H9 (cell line): Measurements from ENCODE around the gene PALD1. TPM values are rescaled to one million over a fixed set of nuclear protein-coding genes. Genes with fewer than 3 reads are reported as not detected.
"Not testable (repeated sequence)": the region's sequence is repeated elsewhere in the genome, so short reads cannot be mapped to it uniquely, and the experiment has no call there.

Experiments used
- DNase-seq: peaks from one replicate; pipeline ENCODE4 v3.0.0-alpha.2; 2017
- H2AFZ ChIP-seq: one replicate; pipeline ENCODE4 v1.6.1; 2013; ENCODE audit warnings: mild to moderate bottlenecking, low read length, control low read depth, moderate library complexity
- H2AK5ac ChIP-seq: 2 replicates; pipeline ENCODE4 v1.6.1; 2013; ENCODE audit warnings: low read length, control low read depth, mixed read lengths; ENCODE audit not compliant: insufficient read length
- H2BK120ac ChIP-seq: one replicate; pipeline ENCODE4 v1.6.1; 2013; ENCODE audit warnings: low read depth, mild to moderate bottlenecking, low read length, control low read depth, inconsistent platforms; ENCODE audit not compliant: poor library complexity, severe bottlenecking
- H2BK12ac ChIP-seq: 2 replicates; pipeline ENCODE4 v1.6.1; 2013; ENCODE audit warnings: low read length, control low read depth, mixed read lengths, low read depth; ENCODE audit not compliant: insufficient read length
- H2BK15ac ChIP-seq: 2 replicates; pipeline ENCODE4 v1.6.1; 2013; ENCODE audit warnings: low read depth, low read length, control low read depth
- H2BK20ac ChIP-seq: one replicate; pipeline ENCODE4 v1.6.1; 2013; ENCODE audit warnings: low read depth, mild to moderate bottlenecking, low read length, control low read depth, inconsistent platforms; ENCODE audit not compliant: poor library complexity, severe bottlenecking
- H2BK5ac ChIP-seq: 2 replicates; pipeline ENCODE4 v1.6.1; 2013; ENCODE audit warnings: low read length, control low read depth, mixed read lengths; ENCODE audit not compliant: insufficient read length
- H3K14ac ChIP-seq: 2 replicates; pipeline ENCODE4 v1.6.1; 2013; ENCODE audit warnings: low read length, control low read depth; ENCODE audit not compliant: insufficient read depth
- H3K18ac ChIP-seq: 2 replicates; pipeline ENCODE4 v1.6.1; 2013; ENCODE audit warnings: low read depth, mild to moderate bottlenecking, mixed read lengths, low read length, control low read depth; ENCODE audit not compliant: insufficient read length
- H3K23ac ChIP-seq: 2 replicates; pipeline ENCODE4 v1.6.1; 2013; ENCODE audit warnings: low read length, control low read depth, mixed read lengths, low read depth; ENCODE audit not compliant: insufficient read length
- H3K23me2 ChIP-seq: 2 replicates; pipeline ENCODE4 v1.6.1; 2013; ENCODE audit warnings: low read depth, mild to moderate bottlenecking, mixed read lengths, low read length, control low read depth; ENCODE audit not compliant: insufficient read length, poor library complexity, severe bottlenecking
- H3K27ac ChIP-seq: 2 replicates; pipeline ENCODE4 v1.5.1; 2013; ENCODE audit warnings: low read length, control low read depth, mixed read lengths, low read depth; ENCODE audit not compliant: insufficient read length
- H3K27me3 ChIP-seq: 2 replicates; pipeline ENCODE4 v1.6.1; 2013; ENCODE audit warnings: low read length, control low read depth, inconsistent platforms; ENCODE audit not compliant: insufficient read depth
- H3K4ac ChIP-seq: 2 replicates; pipeline ENCODE4 v1.6.1; 2013; ENCODE audit warnings: low read depth, mild to moderate bottlenecking, control low read depth, inconsistent platforms, low read length, moderate library complexity
- H3K4me1 ChIP-seq: 2 replicates; pipeline ENCODE4 v1.6.1; 2013; ENCODE audit warnings: low read length, control low read depth, inconsistent platforms; ENCODE audit not compliant: insufficient read depth
- H3K4me2 ChIP-seq: 2 replicates; pipeline ENCODE4 v1.6.1; 2013; ENCODE audit warnings: low read length, control low read depth, mixed read lengths; ENCODE audit not compliant: insufficient read length, insufficient read depth
- H3K56ac ChIP-seq: 2 replicates; pipeline ENCODE4 v1.6.1; 2013; ENCODE audit warnings: low read depth, mild to moderate bottlenecking, mixed read lengths, low read length, control low read depth; ENCODE audit not compliant: insufficient read length
- H3K79me1 ChIP-seq: 2 replicates; pipeline ENCODE4 v1.6.1; 2013; ENCODE audit warnings: low read depth, mild to moderate bottlenecking, moderate library complexity, low read length, control low read depth, inconsistent platforms; ENCODE audit not compliant: insufficient read depth, poor library complexity, severe bottlenecking
- H3K79me2 ChIP-seq: 2 replicates; pipeline ENCODE4 v1.6.1; 2013; ENCODE audit warnings: low read length, control low read depth, inconsistent platforms; ENCODE audit not compliant: insufficient read depth
- H3K9ac ChIP-seq: 2 replicates; pipeline ENCODE4 v1.6.1; 2013; ENCODE audit warnings: low read length, control low read depth, mixed read lengths; ENCODE audit not compliant: insufficient read length; ENCODE audit errors: extremely low read depth
- H3K9me3 ChIP-seq: one replicate; pipeline ENCODE4 v1.6.1; 2013; ENCODE audit warnings: low read depth, low read length, inconsistent platforms; ENCODE audit not compliant: control insufficient read depth
- H3T11ph ChIP-seq: one replicate; pipeline ENCODE4 v1.6.1; 2013; ENCODE audit warnings: mild to moderate bottlenecking, low read length, control low read depth, inconsistent platforms
- H4K20me1 ChIP-seq: one replicate; pipeline ENCODE4 v1.6.1; 2013; ENCODE audit not compliant: control insufficient read depth, insufficient read length, insufficient read depth
- H4K5ac ChIP-seq: 2 replicates; pipeline ENCODE4 v1.6.1; 2013; ENCODE audit warnings: low read depth, mild to moderate bottlenecking, mixed read lengths, low read length, control low read depth; ENCODE audit not compliant: insufficient read length
- H4K8ac ChIP-seq: replicated peaks from 2 replicates; pipeline ENCODE4 v1.6.1; 2013; ENCODE audit warnings: low read length, control low read depth, mixed read lengths, low read depth; ENCODE audit not compliant: insufficient read length
- H4K91ac ChIP-seq: 2 replicates; pipeline ENCODE4 v1.6.1; 2013; ENCODE audit warnings: low read depth, mild to moderate bottlenecking, moderate library complexity, mixed read lengths, low read length, control low read depth; ENCODE audit not compliant: insufficient read length
- H3K27ac Mint-ChIP-seq, 3 experiments: 2 replicates in 2 of 3; 3 replicates in 1 of 3; pipeline ENCODE4 v1.8.0; 2020 to 2021; ENCODE audit warnings: mixed read lengths in 3 of 3, mild to moderate bottlenecking in 1 of 3, moderate library complexity in 1 of 3
- H3K27me3 Mint-ChIP-seq: 2 replicates; pipeline ENCODE4 v1.8.0; 2021; ENCODE audit warnings: low read depth, mild to moderate bottlenecking, moderate library complexity, mixed read lengths
- H3K36me3 Mint-ChIP-seq, 3 experiments: 2 replicates in 2 of 3; 3 replicates in 1 of 3; pipeline ENCODE4 v1.8.0; 2020 to 2021; ENCODE audit warnings: low read depth in 3 of 3, mixed read lengths in 3 of 3; ENCODE audit not compliant: insufficient read depth in 1 of 3
- H3K4me1 Mint-ChIP-seq, 2 experiments: 2 replicates each; pipeline ENCODE4 v1.8.0; 2020; ENCODE audit warnings: mixed read lengths in 2 of 2
- H3K4me3 Mint-ChIP-seq, 2 experiments: 2 replicates in 1 of 2; 3 replicates in 1 of 2; pipeline ENCODE4 v1.8.0; 2020 to 2021; ENCODE audit warnings: mild to moderate bottlenecking in 2 of 2, mixed read lengths in 2 of 2, moderate library complexity in 1 of 2
- H3K9me3 Mint-ChIP-seq, 2 experiments: 2 replicates in 1 of 2; 3 replicates in 1 of 2; pipeline ENCODE4 v1.8.0; 2020; ENCODE audit warnings: mild to moderate bottlenecking in 2 of 2, mixed read lengths in 2 of 2, moderate library complexity in 1 of 2
- WGBS: extraction: QIAGEN DNeasy Blood & Tissue Kit; methylation state at CpG from one replicate; pipeline ENCODE4 v1.1.7; 2013; ENCODE audit warnings: missing lambda C conversion rate, low lambda C conversion rate, mixed read lengths; ENCODE audit not compliant: insufficient read length; ENCODE audit errors: extremely low coverage; 5-methylcytosine and 5-hydroxymethylcytosine counted together
- total RNA-seq: library from RNA; stranded (reverse); gene quantifications from 2 replicates; pipeline ENCODE4 v1.2.1, GENCODE V29; 2021
- TF ChIP-seq, protein P1 (sequence below): fragments of 200-600 bp; sonication (generic); conservative IDR thresholded peaks from 3 replicates; pipeline ENCODE4 v1.8.0; 2021; ENCODE audit warnings: antibody characterized with exemption, mild to moderate bottlenecking

The PALD1 gene
- total RNA-seq, 1 experiment from 2014 or later: 21.1 TPM

GRCh38 chr10:70613941-70614340, 135.4 kb downstream of the PALD1 start:
- Histone ChIP-seq H2BK5ac (no peak overlapping the region), H3K4me2 (no peak overlapping the region), H3K79me2 (no peaks in the 10 kb centered on the region), H3T11ph (no peak overlapping the region), H3K23ac (no peak overlapping the region), H4K8ac (no peak overlapping the region), H3K4me1 (no peaks in the 10 kb centered on the region), H2BK15ac (no peak overlapping the region), H2AFZ (no peak overlapping the region), H4K91ac (no peak overlapping the region), H3K9me3 (no peaks in the 10 kb centered on the region), H3K4ac (no peak overlapping the region), H3K56ac (no peak overlapping the region), H3K27me3 (no peaks in the 10 kb centered on the region), H3K18ac (no peak overlapping the region), H3K27ac (no peak overlapping the region), H3K9ac (no peak overlapping the region), H3K23me2 (no peaks in the 10 kb centered on the region), H2BK20ac (no peak overlapping the region), H2BK120ac (no peak overlapping the region), H2AK5ac (no peak overlapping the region), H4K5ac (no peak overlapping the region), H4K20me1 (no peaks in the 10 kb centered on the region), H2BK12ac (no peak overlapping the region), H3K14ac (no peak overlapping the region), H3K79me1 (no peaks in the 10 kb centered on the region)
- no peak for DNase-seq
- no peak overlapping the region for H3K27ac Mint-ChIP-seq
- TF ChIP-seq, protein P1, sequence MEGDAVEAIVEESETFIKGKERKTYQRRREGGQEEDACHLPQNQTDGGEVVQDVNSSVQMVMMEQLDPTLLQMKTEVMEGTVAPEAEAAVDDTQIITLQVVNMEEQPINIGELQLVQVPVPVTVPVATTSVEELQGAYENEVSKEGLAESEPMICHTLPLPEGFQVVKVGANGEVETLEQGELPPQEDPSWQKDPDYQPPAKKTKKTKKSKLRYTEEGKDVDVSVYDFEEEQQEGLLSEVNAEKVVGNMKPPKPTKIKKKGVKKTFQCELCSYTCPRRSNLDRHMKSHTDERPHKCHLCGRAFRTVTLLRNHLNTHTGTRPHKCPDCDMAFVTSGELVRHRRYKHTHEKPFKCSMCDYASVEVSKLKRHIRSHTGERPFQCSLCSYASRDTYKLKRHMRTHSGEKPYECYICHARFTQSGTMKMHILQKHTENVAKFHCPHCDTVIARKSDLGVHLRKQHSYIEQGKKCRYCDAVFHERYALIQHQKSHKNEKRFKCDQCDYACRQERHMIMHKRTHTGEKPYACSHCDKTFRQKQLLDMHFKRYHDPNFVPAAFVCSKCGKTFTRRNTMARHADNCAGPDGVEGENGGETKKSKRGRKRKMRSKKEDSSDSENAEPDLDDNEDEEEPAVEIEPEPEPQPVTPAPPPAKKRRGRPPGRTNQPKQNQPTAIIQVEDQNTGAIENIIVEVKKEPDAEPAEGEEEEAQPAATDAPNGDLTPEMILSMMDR: no peak
- peaks cover 4 to 6% of the 10 kb centered on the region in 2 experiments; a peak in 2 of 4 replicates for H3K4me1 Mint-ChIP-seq
- H3K27me3 Mint-ChIP-seq: no peaks in the 10 kb centered on the region
- H3K9me3 Mint-ChIP-seq: peaks cover 0 to 3% of the 10 kb centered on the region in 2 experiments; a peak in 2 of 5 replicates
- peaks cover 0 to 4% (median 1%) of the 10 kb centered on the region in 3 experiments; a peak in 1 of 7 replicates for H3K36me3 Mint-ChIP-seq
- no CpG with 5 or more reads among the region's 2 CpGs for WGBS
- H3K4me3 Mint-ChIP-seq: no peak overlapping the region

GRCh38 chr10:70614364-70614763, 135.8 kb downstream of the PALD1 start:
- not testable (repeated sequence) for H4K8ac ChIP-seq, H3K27me3 Mint-ChIP-seq, H3K27me3 ChIP-seq, H3K9me3 ChIP-seq, H3K27ac ChIP-seq, H2BK15ac ChIP-seq, H3K79me2 ChIP-seq, H3T11ph ChIP-seq, H2BK120ac ChIP-seq, H3K18ac ChIP-seq, H4K91ac ChIP-seq, H3K56ac ChIP-seq, H3K9me3 Mint-ChIP-seq, H2BK5ac ChIP-seq, H3K9ac ChIP-seq, H3K14ac ChIP-seq, H2AFZ ChIP-seq, H3K4me1 ChIP-seq, DNase-seq, H3K4ac ChIP-seq, H2AK5ac ChIP-seq, H3K23ac ChIP-seq, H3K4me2 ChIP-seq, H3K4me3 Mint-ChIP-seq, H4K5ac ChIP-seq, H3K36me3 Mint-ChIP-seq, H4K20me1 ChIP-seq, H2BK20ac ChIP-seq, H2BK12ac ChIP-seq, H3K27ac Mint-ChIP-seq, H3K4me1 Mint-ChIP-seq, H3K79me1 ChIP-seq, H3K23me2 ChIP-seq
- no CpG with 5 or more reads among the region's 3 CpGs for WGBS
